Karpas-422 (cell line): ENCODE measurements around the gene IL12RB1. TPM values are rescaled to one million over a fixed set of nuclear protein-coding genes. Genes with fewer than 3 reads are reported as not detected.
A peak's percentile ranks its signal among the peaks of the same experiment; 100 is the strongest.

ENCODE experiments used
- DNase-seq: peaks from one replicate; pipeline ENCODE4 v3.0.0-alpha.2; 2015
- H2AFZ ChIP-seq: fragments of 200-600 bp; sonication (generic); 2 replicates; pipeline ENCODE4 v1.6.1; 2014; ENCODE audit warnings: antibody characterized with exemption, low read length, mixed read lengths
- H3K27ac ChIP-seq: fragments of 200-600 bp; sonication (generic); 2 replicates; pipeline ENCODE4 v1.5.1; 2014; ENCODE audit warnings: mild to moderate bottlenecking, low read length, moderate library complexity
- H3K27me3 ChIP-seq: fragments of 200-600 bp; sonication (generic); 2 replicates; pipeline ENCODE4 v1.6.1; 2014; ENCODE audit warnings: low read length, mixed read lengths
- H3K36me3 ChIP-seq: fragments of 200-600 bp; sonication (generic); 2 replicates; pipeline ENCODE4 v1.6.1; 2014; ENCODE audit warnings: low read length, mixed read lengths; ENCODE audit not compliant: insufficient read depth
- H3K4me1 ChIP-seq: fragments of 200-600 bp; sonication (generic); 2 replicates; pipeline ENCODE4 v1.6.1; 2014; ENCODE audit warnings: mild to moderate bottlenecking, low read length, mixed read lengths
- H3K4me2 ChIP-seq: fragments of 200-600 bp; sonication (generic); 2 replicates; pipeline ENCODE4 v1.6.1; 2014; ENCODE audit warnings: low read length, low read depth, mild to moderate bottlenecking; ENCODE audit not compliant: poor library complexity, severe bottlenecking
- H3K4me3 ChIP-seq: fragments of 200-600 bp; sonication (generic); 2 replicates; pipeline ENCODE4 v1.5.1; 2014; ENCODE audit warnings: mild to moderate bottlenecking, antibody characterized with exemption, low read length, mixed read lengths
- H3K79me2 ChIP-seq: fragments of 200-600 bp; sonication (generic); 2 replicates; pipeline ENCODE4 v1.6.1; 2014; ENCODE audit warnings: mild to moderate bottlenecking, low read length, mixed read lengths
- H3K9ac ChIP-seq: fragments of 200-600 bp; sonication (generic); 2 replicates; pipeline ENCODE4 v1.6.0; 2014; ENCODE audit warnings: low read length
- H3K9me2 ChIP-seq: fragments of 200-600 bp; sonication (generic), shearing (Covaris generic); replicated peaks from 2 replicates; pipeline ENCODE4 v1.6.0; 2014; ENCODE audit warnings: mild to moderate bottlenecking, low read length, moderate library complexity; ENCODE audit not compliant: insufficient read depth
- H3K9me3 ChIP-seq: fragments of 300-700, 200-600 bp; sonication (generic); 2 replicates; pipeline ENCODE4 v1.6.1; 2014; ENCODE audit warnings: low read length, mixed read lengths
- H4K20me1 ChIP-seq: fragments of 200-600 bp; sonication (generic); 2 replicates; pipeline ENCODE4 v1.6.1; 2014; ENCODE audit warnings: mild to moderate bottlenecking, antibody characterized with exemption, low read length, low read depth; ENCODE audit not compliant: insufficient read depth
- total RNA-seq: library from RNA; depleted of rRNA; stranded (reverse); fragments of >200 nt; shearing (Covaris generic); gene quantifications from 2 replicates; pipeline ENCODE4 v1.2.3, GENCODE V29; 2014; ENCODE audit warnings: low replicate concordance; rRNA removed

The IL12RB1 gene
- total RNA-seq = 6.1 and 9.6 TPM in 2 replicates

- Histone ChIP-seq H3K9ac (peak within 1 kb of the TSS; percentile 66), H3K4me1 (peaks cover 46% of the 10 kb centered on the region), H2AFZ (peak within 1 kb of the TSS; percentile 71), H3K27ac (peak within 1 kb of the TSS; percentile 70), H3K9me3 (no peaks in the 10 kb centered on the region), H3K4me3 (peak within 1 kb of the TSS; percentile 55), H3K36me3 (no peaks in the 10 kb centered on the region), H3K4me2 (peak within 1 kb of the TSS; percentile 71), H3K79me2 (no peaks in the 10 kb centered on the region; the same call in 1 of the 2 replicates), H4K20me1 (no peaks in the 10 kb centered on the region), H3K9me2 (no peaks in the 10 kb centered on the region), H3K27me3 (no peaks in the 10 kb centered on the region)
- DNase-seq = peak; percentile 60
Measured at GRCh38 chr19:18086590-18087138, at the start of gene IL12RB1. TSS of gene IL12RB1 (minus strand) at chr19:18086934. CDS start at chr19:18086823, 111 bp downstream.

DNA sequence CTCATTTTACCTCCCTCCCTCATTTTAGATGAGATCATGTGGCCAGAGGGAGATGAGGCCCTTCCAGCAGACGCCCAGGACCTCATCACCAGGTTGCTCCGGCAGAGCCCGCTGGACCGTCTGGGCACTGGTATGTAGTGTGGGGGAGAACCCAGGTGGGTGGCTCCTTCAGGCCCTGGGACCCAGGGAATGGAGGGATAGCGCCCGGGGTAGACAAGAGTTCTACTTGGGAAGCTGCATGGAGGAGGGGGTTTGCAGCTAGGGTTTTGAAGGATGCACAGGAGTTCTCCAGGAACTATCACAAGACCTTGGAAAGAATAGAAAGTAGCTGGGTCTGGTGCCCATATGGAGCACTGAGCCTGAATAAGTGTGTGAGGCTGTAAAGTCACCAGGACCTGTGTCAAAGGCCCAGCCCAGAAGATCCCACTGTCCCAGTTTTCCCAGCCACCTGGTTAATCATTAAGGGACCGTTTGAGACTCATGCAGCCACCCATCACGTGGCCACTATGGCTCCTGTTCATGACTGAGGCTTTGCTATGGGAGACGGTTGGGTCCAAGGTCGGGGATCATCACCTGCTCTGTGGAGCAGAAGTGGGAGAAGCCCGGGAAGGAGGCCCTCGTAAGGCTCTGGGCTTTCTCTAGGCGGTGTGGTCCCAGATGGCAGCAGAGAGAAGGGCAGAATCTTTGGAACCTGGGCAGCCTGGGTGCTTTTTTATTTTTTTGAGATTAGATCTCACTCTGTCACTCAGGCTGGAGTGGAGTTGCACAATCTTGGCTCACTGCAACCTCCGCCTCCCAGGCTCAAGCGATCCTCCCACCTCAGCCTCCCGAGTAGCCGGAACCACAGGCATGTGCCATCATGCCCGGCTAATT, 49.2 kb upstream of the IL12RB1 start:
- H3K4me2 ChIP-seq = no peak overlapping the region
- H3K4me3 ChIP-seq = no peak overlapping the region
- no peaks in the 10 kb centered on the region for H3K27me3 ChIP-seq
- H4K20me1 ChIP-seq = no peaks in the 10 kb centered on the region
- H3K27ac ChIP-seq = no peak overlapping the region
- H3K9ac ChIP-seq = no peak overlapping the region
- H3K79me2 ChIP-seq = no peaks in the 10 kb centered on the region
- no peaks in the 10 kb centered on the region for H3K9me2 ChIP-seq
- no peak for DNase-seq
- no peaks in the 10 kb centered on the region for H3K9me3 ChIP-seq
- H3K36me3 ChIP-seq = peaks cover 6% of the 10 kb centered on the region; the same call in 1 of the 2 replicates
- H2AFZ ChIP-seq = no peak overlapping the region
- H3K4me1 ChIP-seq = no peaks in the 10 kb centered on the region

- Histone ChIP-seq H3K4me1 (no peaks in the 10 kb centered on the region), H3K27ac (no peak overlapping the region), H3K9me3 (no peaks in the 10 kb centered on the region), H3K9me2 (no peaks in the 10 kb centered on the region), H3K27me3 (no peaks in the 10 kb centered on the region), H4K20me1 (no peaks in the 10 kb centered on the region), H3K79me2 (no peaks in the 10 kb centered on the region), H2AFZ (no peak overlapping the region), H3K9ac (no peak overlapping the region), H3K4me3 (no peak overlapping the region), H3K4me2 (no peak overlapping the region), H3K36me3 (peaks cover 10% of the 10 kb centered on the region)
- DNase-seq = peak; percentile 59
Measured at GRCh38 chr19:18131841-18132596, 45.3 kb upstream of the IL12RB1 start.

DNA sequence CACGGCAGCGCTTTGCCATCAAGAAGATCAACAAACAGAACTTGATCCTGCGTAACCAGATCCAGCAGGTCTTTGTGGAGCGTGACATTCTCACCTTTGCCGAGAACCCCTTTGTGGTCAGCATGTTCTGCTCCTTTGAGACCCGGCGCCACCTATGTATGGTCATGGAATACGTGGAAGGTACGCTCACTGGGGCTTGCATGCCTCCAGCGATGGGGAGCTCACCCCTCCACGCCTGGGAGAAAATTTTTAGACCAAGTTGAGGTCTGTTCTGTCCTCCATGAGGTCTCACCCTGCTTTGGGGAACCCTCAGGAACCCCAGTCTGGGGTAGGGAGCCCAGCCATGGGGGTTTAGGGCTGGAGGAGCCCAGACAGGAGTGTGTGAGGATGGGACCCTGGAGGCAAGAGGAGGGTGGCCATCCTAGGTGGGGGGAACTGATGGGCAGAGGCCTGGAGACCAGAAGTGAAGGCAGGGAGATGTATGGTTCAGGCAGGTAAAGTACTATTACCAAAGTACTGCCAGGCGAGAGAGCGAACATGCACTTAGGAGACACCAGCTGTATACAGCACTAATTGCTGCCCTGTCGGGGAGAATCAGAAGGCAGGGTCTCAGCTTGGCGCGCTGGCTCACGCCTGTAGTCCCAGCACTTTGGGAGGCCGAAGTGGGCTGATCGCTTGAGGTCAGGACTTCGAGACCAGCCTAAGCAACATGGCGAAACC, 43.9 kb upstream of the IL12RB1 start:
- Histone ChIP-seq H3K79me2 (no peaks in the 10 kb centered on the region), H3K4me1 (no peaks in the 10 kb centered on the region), H3K4me3 (no peak overlapping the region), H3K4me2 (no peak overlapping the region), H3K27ac (no peak overlapping the region), H3K9me2 (no peaks in the 10 kb centered on the region), H3K9ac (no peak overlapping the region), H4K20me1 (no peaks in the 10 kb centered on the region), H3K36me3 (peaks cover 10% of the 10 kb centered on the region), H3K9me3 (no peaks in the 10 kb centered on the region), H3K27me3 (no peaks in the 10 kb centered on the region), H2AFZ (no peak overlapping the region)
- no peak for DNase-seq

- no peaks in the 10 kb centered on the region for H3K9me2 ChIP-seq
- no peaks in the 10 kb centered on the region for H3K4me1 ChIP-seq
- no peak overlapping the region for H2AFZ ChIP-seq
- no peak overlapping the region for H3K9ac ChIP-seq
- H3K4me2 ChIP-seq = no peak overlapping the region
- H3K4me3 ChIP-seq = no peak overlapping the region
- H3K79me2 ChIP-seq = no peaks in the 10 kb centered on the region
- peaks cover 13% of the 10 kb centered on the region for H3K36me3 ChIP-seq
- no peak for DNase-seq
- no peaks in the 10 kb centered on the region for H3K9me3 ChIP-seq
- H3K27ac ChIP-seq = no peak overlapping the region
- no peaks in the 10 kb centered on the region for H3K27me3 ChIP-seq
- H4K20me1 ChIP-seq = no peaks in the 10 kb centered on the region
Measured at GRCh38 chr19:18128805-18129204, 42.1 kb upstream of the IL12RB1 start.

DNA sequence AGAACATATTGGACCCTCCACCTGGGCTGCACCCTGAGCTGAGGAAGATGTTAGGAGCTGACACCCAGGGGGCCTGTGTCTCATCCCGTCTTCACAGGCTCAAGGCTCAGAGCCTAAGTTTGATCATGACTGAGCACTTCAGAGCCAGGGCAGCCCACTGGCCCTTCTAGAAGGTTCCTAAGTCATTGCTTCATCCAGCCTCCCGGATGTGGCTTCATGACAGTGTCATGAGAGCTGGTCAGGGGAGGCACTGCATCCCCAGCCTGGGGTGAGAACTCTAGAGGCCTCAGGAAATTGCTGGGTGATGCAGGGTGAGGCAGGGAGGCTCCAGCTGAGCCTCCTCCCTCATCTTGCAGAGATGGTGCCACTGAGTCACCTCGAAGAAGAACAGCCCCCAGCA, 41.3 kb upstream of the IL12RB1 start:
- no peak for DNase-seq
- no peaks in the 10 kb centered on the region for H4K20me1 ChIP-seq
- H3K27me3 ChIP-seq = no peaks in the 10 kb centered on the region
- no peak overlapping the region for H3K4me3 ChIP-seq
- no peak overlapping the region for H2AFZ ChIP-seq
- H3K9me3 ChIP-seq = no peaks in the 10 kb centered on the region
- peaks cover 13% of the 10 kb centered on the region for H3K36me3 ChIP-seq
- H3K27ac ChIP-seq = no peak overlapping the region
- no peaks in the 10 kb centered on the region for H3K79me2 ChIP-seq
- no peak overlapping the region for H3K9ac ChIP-seq
- H3K4me1 ChIP-seq = no peaks in the 10 kb centered on the region
- no peaks in the 10 kb centered on the region for H3K9me2 ChIP-seq
- no peak overlapping the region for H3K4me2 ChIP-seq

DNA sequence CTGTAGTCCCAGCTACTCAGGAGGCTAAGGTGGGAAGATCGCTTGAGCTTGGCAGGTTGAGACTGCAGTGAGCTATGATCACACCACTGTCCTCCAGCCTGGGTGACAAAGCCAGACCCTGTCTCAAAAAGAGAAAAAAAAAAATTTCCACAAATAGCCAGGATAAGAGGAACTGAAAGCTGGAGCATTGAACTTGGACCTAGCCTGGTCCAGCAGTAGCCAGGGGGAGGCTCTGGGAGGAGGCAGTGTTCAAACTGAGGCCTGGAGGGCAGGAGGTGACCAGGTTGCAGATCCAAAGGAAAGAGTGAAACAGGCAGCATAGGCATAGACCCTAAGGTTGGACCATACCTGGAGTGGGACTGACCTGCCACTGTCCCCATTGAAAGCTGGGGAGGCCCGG, 39.4 kb upstream of the IL12RB1 start:
- no peak overlapping the region for H3K4me2 ChIP-seq
- H4K20me1 ChIP-seq = no peaks in the 10 kb centered on the region
- H3K9me2 ChIP-seq = no peaks in the 10 kb centered on the region
- no peaks in the 10 kb centered on the region for H3K4me1 ChIP-seq
- no peaks in the 10 kb centered on the region for H3K79me2 ChIP-seq
- H3K9me3 ChIP-seq = no peaks in the 10 kb centered on the region
- no peak overlapping the region for H2AFZ ChIP-seq
- no peak overlapping the region for H3K9ac ChIP-seq
- H3K27me3 ChIP-seq = no peaks in the 10 kb centered on the region
- H3K4me3 ChIP-seq = no peak overlapping the region
- peaks cover 11% of the 10 kb centered on the region for H3K36me3 ChIP-seq
- no peak for DNase-seq
- H3K27ac ChIP-seq = no peak overlapping the region
